CD8-positive, alpha-beta memory T cell (primary cell): Measurements from ENCODE around the gene SRRM1. TPM values are rescaled to one million over a fixed set of nuclear protein-coding genes. Genes with fewer than 3 reads are reported as not detected.
A peak's percentile ranks its signal among the peaks of the same experiment; 100 is the strongest.

Experiments
- CTCF ChIA-PET: fragments of 350-600 bp; sonication (Branson Sonifier 250); formaldehyde crosslinking; loops from one replicate; lab custom pipeline; 2021; ENCODE audit warnings: antibody characterized with exemption; lab: Charles Lee
- POLR2A ChIA-PET: fragments of 350-600 bp; sonication (Branson Sonifier 250); formaldehyde crosslinking; loops from one replicate; lab custom pipeline; 2021; ENCODE audit warnings: antibody characterized with exemption; lab: Charles Lee
- DNase-seq, 5 donors: peaks; one replicate each; pipeline versions ENCODE4 v3.0.0 to v3.0.0-alpha.2; 2020 to 2022; ENCODE audit warnings: mixed read lengths in 1 of 5
- H3K27ac ChIP-seq: one replicate; pipeline ENCODE4 v1.7.0; 2013; ENCODE audit warnings: low read depth, mild to moderate bottlenecking, low read length, moderate library complexity
- H3K27me3 ChIP-seq: 2 replicates; pipeline ENCODE4 v1.7.0; 2013; ENCODE audit warnings: low read length, mild to moderate bottlenecking; ENCODE audit not compliant: insufficient read depth, poor library complexity, severe bottlenecking
- H3K36me3 ChIP-seq: 2 replicates; pipeline ENCODE4 v1.7.0; 2013; ENCODE audit warnings: mild to moderate bottlenecking, low read length, moderate library complexity; ENCODE audit not compliant: insufficient read depth
- H3K4me1 ChIP-seq: 2 replicates; pipeline ENCODE4 v1.7.0; 2013; ENCODE audit warnings: mild to moderate bottlenecking, low read length, moderate library complexity; ENCODE audit not compliant: insufficient read depth
- H3K4me3 ChIP-seq: 2 replicates; pipeline ENCODE4 v1.7.0; 2013; ENCODE audit warnings: mild to moderate bottlenecking, low read length
- H3K9me3 ChIP-seq: 2 replicates; pipeline ENCODE4 v1.7.0; 2013; ENCODE audit warnings: mild to moderate bottlenecking, low read length
- H3K27ac Mint-ChIP-seq, 8 donors: one replicate each; pipeline ENCODE4 v1.8.0; 2020 to 2021; ENCODE audit warnings: mixed read lengths in 8 of 8, mild to moderate bottlenecking in 6 of 8, inconsistent platforms in 3 of 8, moderate library complexity in 3 of 8
- H3K27me3 Mint-ChIP-seq, 2 donors: one replicate each; pipeline ENCODE4 v1.8.0; 2020 to 2021; ENCODE audit warnings: mixed read lengths in 2 of 2, mild to moderate bottlenecking in 1 of 2, moderate library complexity in 1 of 2
- H3K36me3 Mint-ChIP-seq, 3 donors: one replicate each; pipeline ENCODE4 v1.8.0; 2020 to 2021; ENCODE audit warnings: mixed read lengths in 3 of 3, inconsistent platforms in 1 of 3, mild to moderate bottlenecking in 1 of 3
- H3K4me1 Mint-ChIP-seq, 3 donors: one replicate each; pipeline ENCODE4 v1.8.0; 2020 to 2021; ENCODE audit warnings: mixed read lengths in 3 of 3, inconsistent platforms in 1 of 3, mild to moderate bottlenecking in 1 of 3
- H3K4me3 Mint-ChIP-seq, 7 donors: one replicate each; pipeline ENCODE4 v1.8.0; 2020 to 2021; ENCODE audit warnings: mixed read lengths in 7 of 7, mild to moderate bottlenecking in 6 of 7, moderate library complexity in 4 of 7, inconsistent platforms in 2 of 7
- H3K9me3 Mint-ChIP-seq, 5 donors: one replicate each; pipeline ENCODE4 v1.8.0; 2020 to 2022; ENCODE audit warnings: mixed read lengths in 5 of 5, mild to moderate bottlenecking in 3 of 5, moderate library complexity in 2 of 5, inconsistent platforms in 1 of 5
- polyA plus RNA-seq: library from polyadenylated mRNA; unstranded; fragments of 300-500 nt; fragmentation: Illumina TruSeq; gene quantifications from one replicate; pipeline ENCODE4 v1.2.3, GENCODE V29; 2021
- total RNA-seq, 2 experiments: library from RNA; stranded (reverse); gene quantifications; one replicate each; pipeline ENCODE4 v1.2.3, GENCODE V29; 2021

The SRRM1 gene
- total and polyA plus RNA-seq, 3 experiments from 2014 or later: 226 to 244 (median 239) TPM

DNA sequence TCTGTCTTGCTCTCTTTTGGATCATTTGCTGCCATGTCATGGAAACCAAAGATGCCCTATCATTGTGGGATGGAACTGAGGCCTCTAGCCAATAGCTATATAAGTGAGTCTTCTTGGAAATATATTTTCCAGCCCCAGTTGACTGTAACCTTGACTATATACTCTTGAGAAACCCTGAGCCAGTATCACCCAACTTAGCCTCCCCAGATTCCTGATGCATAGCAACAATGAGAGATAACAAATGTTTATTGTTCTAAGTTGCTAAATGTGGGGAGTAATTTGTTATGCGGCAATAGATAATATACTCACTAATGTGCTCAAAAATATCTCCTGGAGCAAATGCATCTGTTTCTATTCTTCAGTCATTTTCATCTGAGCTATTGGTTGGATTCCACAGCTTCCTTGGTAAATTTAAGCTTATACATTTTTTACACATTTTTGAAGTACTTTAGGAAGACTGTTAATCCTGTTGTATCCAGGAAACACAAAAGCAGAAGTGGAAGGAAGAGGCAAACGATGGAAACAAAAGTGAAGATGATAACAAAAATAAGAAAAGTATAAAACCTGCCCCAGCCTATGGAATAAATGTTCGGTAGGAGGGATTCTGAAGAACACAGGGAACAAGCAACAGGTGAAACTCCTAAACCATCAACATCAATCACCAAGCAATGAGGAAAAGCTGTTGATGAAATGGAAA is 6.3 kb upstream of the SRRM1 start:
- Histone ChIP-seq H3K27me3 (no peaks in the 10 kb centered on the region), H3K4me3 (no peak overlapping the region), H3K9me3 (no peaks in the 10 kb centered on the region), H3K4me1 (peaks cover 7% of the 10 kb centered on the region), H3K27ac (no peak overlapping the region), H3K36me3 (no peaks in the 10 kb centered on the region)
- H3K27ac Mint-ChIP-seq: peak overlapping the region in 2 of 8 donors; percentile 7 to 57
- peaks cover 9 to 12% (median 10%) of the 10 kb centered on the region in 3 donors for H3K4me1 Mint-ChIP-seq
- ChIA-PET POLR2A (no interaction called here), CTCF (interaction anchor here (1.3 to 2.4 kb wide), 3 partner anchors 50 to 438 kb away, joined by 3 to 9 read pairs (median 3); no protein-coding TSS in a partner anchor)
- DNase-seq: no peak
- H3K9me3 Mint-ChIP-seq: no peaks in the 10 kb centered on the region
- no peak overlapping the region for H3K4me3 Mint-ChIP-seq
- H3K36me3 Mint-ChIP-seq: peaks cover 0 to 2% (median 0%) of the 10 kb centered on the region in 3 donors
- H3K27me3 Mint-ChIP-seq: peaks cover 0 to 5% of the 10 kb centered on the region in 2 donors

GRCh38 chr1:24639094-24639493 is 4.0 kb upstream of the SRRM1 start:
- peak overlapping the region in 4 of 7 donors; percentile 6 to 93 (median 32) for H3K4me3 Mint-ChIP-seq
- POLR2A ChIA-PET: no interaction called here
- Histone ChIP-seq H3K27me3 (no peaks in the 10 kb centered on the region), H3K4me1 (peaks cover 10% of the 10 kb centered on the region), H3K9me3 (no peaks in the 10 kb centered on the region), H3K27ac (no peak overlapping the region), H3K36me3 (no peaks in the 10 kb centered on the region), H3K4me3 (no peak overlapping the region)
- CTCF ChIA-PET: interaction anchor here (1.2 to 2.0 kb wide), 2 partner anchors 224 to 440 kb away, joined by 3 to 10 read pairs; no protein-coding TSS in a partner anchor
- DNase-seq: no peak
- H3K27ac Mint-ChIP-seq: peak overlapping the region in 6 of 8 donors; percentile 48 to 96 (median 66)
- no peaks in the 10 kb centered on the region for H3K27me3 Mint-ChIP-seq
- no peaks in the 10 kb centered on the region for H3K9me3 Mint-ChIP-seq
- peaks cover 15% of the 10 kb centered on the region in 3 donors for H3K4me1 Mint-ChIP-seq
- peaks cover 0 to 9% (median 0%) of the 10 kb centered on the region in 3 donors for H3K36me3 Mint-ChIP-seq

DNA sequence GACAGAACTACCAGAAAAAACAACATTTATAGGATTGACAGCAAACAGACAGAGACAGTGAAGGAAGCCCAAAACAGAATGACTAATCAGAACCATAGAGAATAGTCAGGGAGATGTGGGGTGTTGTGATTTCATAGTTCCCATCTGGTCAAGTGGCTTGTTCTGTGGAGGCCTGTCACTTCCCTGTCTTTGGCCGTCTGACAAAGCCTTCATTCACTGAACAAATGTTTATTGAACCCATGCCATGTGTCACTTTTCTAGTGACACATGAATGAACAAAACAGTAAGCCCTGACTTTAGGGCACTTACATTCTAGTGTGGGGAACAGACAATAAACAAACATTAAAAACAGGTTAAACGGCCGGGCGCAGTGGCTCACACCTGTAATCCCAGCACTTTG is 3.2 kb upstream of the SRRM1 start:
- Mint-ChIP-seq H3K9me3 (no peaks in the 10 kb centered on the region), H3K27ac (peak overlapping the region in 6 of 8 donors; percentile 1 to 96 (median 64)), H3K4me1 (peaks cover 23% of the 10 kb centered on the region in 3 donors), H3K36me3 (peaks cover 0 to 16% (median 0%) of the 10 kb centered on the region in 3 donors), H3K27me3 (no peaks in the 10 kb centered on the region), H3K4me3 (peak overlapping the region in 6 of 7 donors; percentile 6 to 93 (median 40))
- no peak overlapping the region for H3K4me3 ChIP-seq
- H3K27ac ChIP-seq: no peak overlapping the region
- H3K9me3 ChIP-seq: no peaks in the 10 kb centered on the region
- H3K27me3 ChIP-seq: no peaks in the 10 kb centered on the region
- H3K36me3 ChIP-seq: peaks cover under 1% of the 10 kb centered on the region
- H3K4me1 ChIP-seq: peaks cover 18% of the 10 kb centered on the region
- CTCF ChIA-PET: interaction anchor here (1.2 kb wide), 1 partner anchor 227 kb away, joined by 3 read pairs; the partner anchor contains the start of gene STPG1
- POLR2A ChIA-PET: no interaction called here
- DNase-seq: no peak

DNA sequence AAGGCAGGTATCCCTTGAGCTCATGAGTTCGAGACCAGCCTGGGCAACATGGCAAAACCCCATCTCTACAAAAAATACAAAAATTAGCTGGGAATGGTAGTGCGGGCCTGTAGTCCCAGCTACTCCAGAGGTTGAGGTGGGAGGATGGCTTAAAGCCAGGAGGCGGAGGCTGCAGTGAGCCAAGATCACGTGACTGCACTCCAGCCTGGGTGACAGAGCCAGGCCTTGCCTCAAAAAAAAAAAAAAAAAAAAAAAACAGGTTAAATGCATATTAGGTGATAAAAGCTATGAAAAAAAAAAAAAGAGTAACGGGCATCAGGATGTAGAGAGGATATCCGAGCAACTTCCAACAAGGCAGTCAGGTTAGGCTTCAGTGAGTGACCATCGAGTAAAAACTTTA is 2.8 kb upstream of the SRRM1 start:
- Mint-ChIP-seq H3K36me3 (peaks cover 0 to 21% (median 3%) of the 10 kb centered on the region in 3 donors), H3K9me3 (no peaks in the 10 kb centered on the region), H3K27ac (peak overlapping the region in 6 of 8 donors; percentile 52 to 100 (median 98)), H3K27me3 (no peaks in the 10 kb centered on the region), H3K4me3 (peak overlapping the region in 4 of 7 donors; percentile 34 to 93 (median 62)), H3K4me1 (peaks cover 23 to 25% (median 24%) of the 10 kb centered on the region in 3 donors)
- no peaks in the 10 kb centered on the region for H3K9me3 ChIP-seq
- no peak overlapping the region for H3K4me3 ChIP-seq
- DNase-seq: no peak
- ChIA-PET CTCF (interaction anchor here (1.2 kb wide), 1 partner anchor 227 kb away, joined by 3 read pairs; the partner anchor contains the start of gene STPG1), POLR2A (interaction anchor here (0.7 kb wide), 1 partner anchor 450 kb away, joined by 5 read pairs; no protein-coding TSS in a partner anchor)
- no peaks in the 10 kb centered on the region for H3K27me3 ChIP-seq
- H3K4me1 ChIP-seq: peaks cover 22% of the 10 kb centered on the region
- peaks cover 4% of the 10 kb centered on the region for H3K36me3 ChIP-seq
- no peak overlapping the region for H3K27ac ChIP-seq

- peaks cover 34 to 36% (median 35%) of the 10 kb centered on the region in 3 donors for H3K4me1 Mint-ChIP-seq
Observed at GRCh38 chr1:24641646-24642151, 1.4 kb upstream of the SRRM1 start.

GRCh38 chr1:24643363-24644099 is 429 bp downstream of the SRRM1 start:
- H3K4me3 ChIP-seq: peak overlapping the region; percentile 81
- H3K4me1 ChIP-seq: peaks cover 29% of the 10 kb centered on the region
- H3K27me3 ChIP-seq: no peaks in the 10 kb centered on the region
- H3K27me3 Mint-ChIP-seq: no peaks in the 10 kb centered on the region
- H3K9me3 Mint-ChIP-seq: no peaks in the 10 kb centered on the region
- peak overlapping the region; percentile 90 to 100 (median 96) for H3K27ac Mint-ChIP-seq
- no peaks in the 10 kb centered on the region for H3K9me3 ChIP-seq
- POLR2A ChIA-PET: interaction anchor here (0.5 to 2.1 kb wide), 8 partner anchors 20 to 589 kb away, joined by 3 to 12 read pairs (median 4); partner anchors contain the start of genes NIPAL3 and SYF2
- CTCF ChIA-PET: interaction anchor here (1.2 to 1.4 kb wide), 4 partner anchors 10 to 444 kb away, joined by 3 to 4 read pairs (median 3); partner anchors contain the start of gene NIPAL3
- H3K36me3 Mint-ChIP-seq: peaks cover 6 to 51% (median 12%) of the 10 kb centered on the region in 3 donors
- peak overlapping the region; percentile 81 for H3K27ac ChIP-seq
- H3K4me1 Mint-ChIP-seq: peaks cover 46 to 54% (median 48%) of the 10 kb centered on the region in 3 donors
- DNase-seq: peak in 2 of 5 donors; percentile 34 to 70
- H3K36me3 ChIP-seq: peaks cover 31% of the 10 kb centered on the region
- H3K4me3 Mint-ChIP-seq: peak overlapping the region; percentile 92 to 98 (median 94)

More at GRCh38 chr1:24641646-24642151, 1.4 kb upstream of the SRRM1 start:
- Mint-ChIP-seq H3K9me3 (no peaks in the 10 kb centered on the region), H3K27ac (peak overlapping the region; percentile 96 to 100 (median 99)), H3K36me3 (peaks cover 2 to 32% (median 3%) of the 10 kb centered on the region in 3 donors), H3K27me3 (no peaks in the 10 kb centered on the region), H3K4me3 (peak overlapping the region; percentile 92 to 98 (median 94))
- ChIA-PET CTCF (interaction anchor here (1.2 to 1.5 kb wide), 2 partner anchors 439 to 442 kb away, joined by 3 to 4 read pairs; no protein-coding TSS in a partner anchor), POLR2A (interaction anchor here (0.8 to 2.1 kb wide), 6 partner anchors 28 to 443 kb away, joined by 3 to 5 read pairs (median 3); partner anchors contain the start of genes CLIC4, NIPAL3, RCAN3 and RUNX3)
- H3K36me3 ChIP-seq: peaks cover 14% of the 10 kb centered on the region
- H3K4me3 ChIP-seq: peak overlapping the region; percentile 52
- peak in 4 of 5 donors; percentile 17 to 55 (median 38) for DNase-seq
- no peaks in the 10 kb centered on the region for H3K9me3 ChIP-seq
- peak overlapping the region; percentile 99 for H3K27ac ChIP-seq
- no peaks in the 10 kb centered on the region for H3K27me3 ChIP-seq
- peaks cover 29% of the 10 kb centered on the region for H3K4me1 ChIP-seq

GRCh38 chr1:24644100-24644384 is 940 bp downstream of the SRRM1 start:
- no peaks in the 10 kb centered on the region for H3K27me3 ChIP-seq
- no peaks in the 10 kb centered on the region for H3K27me3 Mint-ChIP-seq
- H3K4me3 Mint-ChIP-seq: peak overlapping the region; percentile 92 to 98 (median 94)
- peak overlapping the region; percentile 81 for H3K4me3 ChIP-seq
- CTCF ChIA-PET: interaction anchor here (1.2 to 1.3 kb wide), 2 partner anchors 191 to 445 kb away, joined by 3 read pairs; no protein-coding TSS in a partner anchor
- peak overlapping the region; percentile 81 for H3K27ac ChIP-seq
- no peaks in the 10 kb centered on the region for H3K9me3 Mint-ChIP-seq
- peak overlapping the region; percentile 79 to 100 (median 92) for H3K27ac Mint-ChIP-seq
- H3K36me3 Mint-ChIP-seq: peaks cover 6 to 56% (median 13%) of the 10 kb centered on the region in 3 donors
- H3K36me3 ChIP-seq: peaks cover 36% of the 10 kb centered on the region
- POLR2A ChIA-PET: interaction anchor here (0.5 to 0.6 kb wide), 2 partner anchors 20 to 153 kb away, joined by 3 to 12 read pairs; no protein-coding TSS in a partner anchor
- peaks cover 47 to 57% (median 48%) of the 10 kb centered on the region in 3 donors for H3K4me1 Mint-ChIP-seq
- peak in 1 of 5 donors; percentile 6 for DNase-seq
- peaks cover 29% of the 10 kb centered on the region for H3K4me1 ChIP-seq
- no peaks in the 10 kb centered on the region for H3K9me3 ChIP-seq
